ENCODE measurements around the gene PTGES. TPM values are rescaled to one million over a fixed set of nuclear protein-coding genes. Genes with fewer than 3 reads are reported as not detected.

PTGES gene
- total RNA-seq, 1 experiment from 2014 or later = 2.4 TPM

DNA sequence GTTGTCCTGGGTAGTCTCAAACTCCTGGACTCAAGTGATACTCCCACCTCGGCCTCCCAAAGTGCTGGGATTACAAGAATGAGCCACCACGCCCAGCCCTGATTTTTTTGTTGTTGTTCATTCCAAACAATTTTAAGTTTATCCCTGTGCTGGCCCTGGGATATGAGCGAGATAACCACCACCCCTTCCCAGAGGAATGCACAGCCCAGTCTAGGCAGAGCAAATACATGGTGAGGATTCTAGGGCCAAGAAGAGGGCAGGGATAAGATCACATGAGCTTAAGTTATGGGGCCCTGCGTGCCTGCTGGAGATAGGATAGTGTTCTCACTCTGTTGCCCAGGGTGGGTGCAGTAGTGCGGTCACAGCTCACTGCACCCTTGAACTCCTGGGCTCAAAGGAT lies 29.1 kb upstream of the PTGES start:
- H2BK20ac ChIP-seq (ENCODE audit: low read depth, low read length, poor library complexity, severe bottlenecking) = no peak overlapping the region
- no CpG with 5 or more reads among the region's 5 CpGs for WGBS (ENCODE audit: extremely low coverage, insufficient read length, low lambda C conversion rate)

More for the DNA sequence above, 29.1 kb upstream of the PTGES start:
- Mint-ChIP-seq H3K27me3 (ENCODE audit: low read depth) (peaks cover 17% of the 10 kb centered on the region), H3K27ac (no peak overlapping the region), H3K9me3 (no peaks in the 10 kb centered on the region; a peak in 1 of 5 replicates), H3K36me3 (ENCODE audit: insufficient read depth in 1 of 3, low read depth in 3 of 3) (no peaks in the 10 kb centered on the region), H3K4me3 (no peak overlapping the region), H3K4me1 (peaks cover 8 to 11% of the 10 kb centered on the region in 2 experiments)
- no peak overlapping the region for H3K14ac ChIP-seq (ENCODE audit: insufficient read depth, low read length)
- H3K4ac ChIP-seq (ENCODE audit: low read depth, low read length) = no peak overlapping the region
- no peak overlapping the region for H3K4me2 ChIP-seq (ENCODE audit: insufficient read depth, insufficient read length, low read length)
- no peak overlapping the region for H4K5ac ChIP-seq (ENCODE audit: insufficient read length, low read depth, low read length)
- no peak overlapping the region for H3T11ph ChIP-seq (ENCODE audit: low read length)
- H2BK12ac ChIP-seq (ENCODE audit: insufficient read length, low read depth, low read length) = no peak overlapping the region
- no peak overlapping the region for H2BK5ac ChIP-seq (ENCODE audit: insufficient read length, low read length)
- TF ChIP-seq, protein P1, sequence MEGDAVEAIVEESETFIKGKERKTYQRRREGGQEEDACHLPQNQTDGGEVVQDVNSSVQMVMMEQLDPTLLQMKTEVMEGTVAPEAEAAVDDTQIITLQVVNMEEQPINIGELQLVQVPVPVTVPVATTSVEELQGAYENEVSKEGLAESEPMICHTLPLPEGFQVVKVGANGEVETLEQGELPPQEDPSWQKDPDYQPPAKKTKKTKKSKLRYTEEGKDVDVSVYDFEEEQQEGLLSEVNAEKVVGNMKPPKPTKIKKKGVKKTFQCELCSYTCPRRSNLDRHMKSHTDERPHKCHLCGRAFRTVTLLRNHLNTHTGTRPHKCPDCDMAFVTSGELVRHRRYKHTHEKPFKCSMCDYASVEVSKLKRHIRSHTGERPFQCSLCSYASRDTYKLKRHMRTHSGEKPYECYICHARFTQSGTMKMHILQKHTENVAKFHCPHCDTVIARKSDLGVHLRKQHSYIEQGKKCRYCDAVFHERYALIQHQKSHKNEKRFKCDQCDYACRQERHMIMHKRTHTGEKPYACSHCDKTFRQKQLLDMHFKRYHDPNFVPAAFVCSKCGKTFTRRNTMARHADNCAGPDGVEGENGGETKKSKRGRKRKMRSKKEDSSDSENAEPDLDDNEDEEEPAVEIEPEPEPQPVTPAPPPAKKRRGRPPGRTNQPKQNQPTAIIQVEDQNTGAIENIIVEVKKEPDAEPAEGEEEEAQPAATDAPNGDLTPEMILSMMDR (conservative IDR thresholded peaks at IDR 0.05) = no peak
- no peaks in the 10 kb centered on the region for H3K23me2 ChIP-seq (ENCODE audit: insufficient read length, low read depth, low read length, poor library complexity, severe bottlenecking)
- no peak overlapping the region for H3K56ac ChIP-seq (ENCODE audit: insufficient read length, low read depth, low read length)
- H3K23ac ChIP-seq (ENCODE audit: insufficient read length, low read depth, low read length) = no peak overlapping the region
- no peak overlapping the region for H3K9ac ChIP-seq (ENCODE audit: extremely low read depth, insufficient read length, low read length)
- H3K27me3 ChIP-seq (ENCODE audit: insufficient read depth, low read length) = no peaks in the 10 kb centered on the region
- no peaks in the 10 kb centered on the region for H3K79me1 ChIP-seq (ENCODE audit: insufficient read depth, low read depth, low read length, poor library complexity, severe bottlenecking)
- H3K27ac ChIP-seq (ENCODE audit: insufficient read length, low read depth, low read length) = no peak overlapping the region
- no peak overlapping the region for H2AFZ ChIP-seq (ENCODE audit: low read length)
- H4K91ac ChIP-seq (ENCODE audit: insufficient read length, low read depth, low read length) = no peak overlapping the region
- H3K9me3 ChIP-seq (ENCODE audit: control insufficient read depth, low read depth, low read length) = no peaks in the 10 kb centered on the region
- H2AK5ac ChIP-seq (ENCODE audit: insufficient read length, low read length) = no peak overlapping the region
- H4K20me1 ChIP-seq (ENCODE audit: control insufficient read depth, insufficient read depth, insufficient read length) = no peaks in the 10 kb centered on the region
- H3K4me1 ChIP-seq (ENCODE audit: insufficient read depth, low read length) = no peaks in the 10 kb centered on the region
- no peak overlapping the region for H4K8ac ChIP-seq (replicated peaks; ENCODE audit: insufficient read length, low read depth, low read length)
- no peak for DNase-seq
- H2BK120ac ChIP-seq (ENCODE audit: low read depth, low read length, poor library complexity, severe bottlenecking) = no peak overlapping the region
- no peaks in the 10 kb centered on the region for H3K79me2 ChIP-seq (ENCODE audit: insufficient read depth, low read length)
- no peak overlapping the region for H2BK15ac ChIP-seq (ENCODE audit: low read depth, low read length)
- no peak overlapping the region for H3K18ac ChIP-seq (ENCODE audit: insufficient read length, low read depth, low read length)

Measured in H9 (cell line).